ENCODE results near the gene HSD17B4.
"Not testable (repeated sequence)": the region's sequence is repeated elsewhere in the genome, so short reads cannot be mapped to it uniquely, and the experiment has no call there.

The HSD17B4 gene, protein sequence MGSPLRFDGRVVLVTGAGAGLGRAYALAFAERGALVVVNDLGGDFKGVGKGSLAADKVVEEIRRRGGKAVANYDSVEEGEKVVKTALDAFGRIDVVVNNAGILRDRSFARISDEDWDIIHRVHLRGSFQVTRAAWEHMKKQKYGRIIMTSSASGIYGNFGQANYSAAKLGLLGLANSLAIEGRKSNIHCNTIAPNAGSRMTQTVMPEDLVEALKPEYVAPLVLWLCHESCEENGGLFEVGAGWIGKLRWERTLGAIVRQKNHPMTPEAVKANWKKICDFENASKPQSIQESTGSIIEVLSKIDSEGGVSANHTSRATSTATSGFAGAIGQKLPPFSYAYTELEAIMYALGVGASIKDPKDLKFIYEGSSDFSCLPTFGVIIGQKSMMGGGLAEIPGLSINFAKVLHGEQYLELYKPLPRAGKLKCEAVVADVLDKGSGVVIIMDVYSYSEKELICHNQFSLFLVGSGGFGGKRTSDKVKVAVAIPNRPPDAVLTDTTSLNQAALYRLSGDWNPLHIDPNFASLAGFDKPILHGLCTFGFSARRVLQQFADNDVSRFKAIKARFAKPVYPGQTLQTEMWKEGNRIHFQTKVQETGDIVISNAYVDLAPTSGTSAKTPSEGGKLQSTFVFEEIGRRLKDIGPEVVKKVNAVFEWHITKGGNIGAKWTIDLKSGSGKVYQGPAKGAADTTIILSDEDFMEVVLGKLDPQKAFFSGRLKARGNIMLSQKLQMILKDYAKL

DNA sequence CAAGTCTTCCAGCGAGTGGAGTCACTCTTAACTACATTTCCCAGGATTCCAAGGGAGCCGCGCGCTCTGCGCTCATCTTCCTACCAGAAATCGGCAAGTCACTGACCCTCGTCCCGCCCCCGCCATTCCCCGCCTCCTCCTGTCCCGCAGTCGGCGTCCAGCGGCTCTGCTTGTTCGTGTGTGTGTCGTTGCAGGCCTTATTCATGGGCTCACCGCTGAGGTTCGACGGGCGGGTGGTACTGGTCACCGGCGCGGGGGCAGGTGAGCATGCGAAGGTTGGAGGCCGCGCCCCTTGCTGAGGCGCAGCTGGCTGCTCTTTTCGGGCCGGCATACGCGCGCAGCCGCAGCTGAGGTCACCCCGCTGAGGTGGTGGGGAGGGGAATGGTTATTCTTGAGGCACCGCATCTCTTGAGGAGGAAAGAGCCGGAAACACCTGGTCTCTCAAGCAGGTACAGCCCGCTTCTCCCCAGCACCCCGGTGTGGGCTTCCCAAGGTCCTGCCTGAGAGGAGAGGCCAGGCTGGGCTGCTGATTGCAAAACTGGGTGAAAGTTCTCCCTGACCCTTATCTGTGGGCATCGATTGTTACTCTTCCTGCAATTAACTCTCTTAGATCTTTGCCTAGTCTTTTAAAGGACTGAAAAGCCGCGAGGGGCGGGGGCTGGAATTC lies at the start of gene HSD17B4:
Gene HSD17B4 (plus strand): TSS at position 125 of the 667 bp plus-strand sequence. CDS start 79 bp downstream, at position 204.
- DNase-seq, result peak; percentile 81

DNA sequence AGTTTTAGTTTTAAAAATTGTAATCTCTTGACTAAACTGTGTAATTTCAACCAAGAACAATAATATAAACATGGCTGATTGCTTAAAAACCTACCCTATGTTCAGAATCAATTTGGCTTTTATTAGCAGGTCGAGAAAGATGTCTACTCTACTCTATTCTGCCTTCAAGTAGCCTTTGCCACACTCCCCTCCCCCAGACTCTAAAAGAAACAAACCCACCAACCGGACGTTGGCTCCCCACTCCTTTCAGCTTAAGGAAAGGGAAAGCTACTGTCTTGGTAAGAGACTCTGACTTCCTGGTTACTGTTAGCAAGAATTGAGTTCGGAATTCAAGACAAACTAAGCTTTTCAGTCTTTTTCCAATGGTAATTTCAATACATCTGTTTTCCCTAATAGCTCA lies 49.7 kb upstream of the HSD17B4 start:
- no peak for DNase-seq

DNA sequence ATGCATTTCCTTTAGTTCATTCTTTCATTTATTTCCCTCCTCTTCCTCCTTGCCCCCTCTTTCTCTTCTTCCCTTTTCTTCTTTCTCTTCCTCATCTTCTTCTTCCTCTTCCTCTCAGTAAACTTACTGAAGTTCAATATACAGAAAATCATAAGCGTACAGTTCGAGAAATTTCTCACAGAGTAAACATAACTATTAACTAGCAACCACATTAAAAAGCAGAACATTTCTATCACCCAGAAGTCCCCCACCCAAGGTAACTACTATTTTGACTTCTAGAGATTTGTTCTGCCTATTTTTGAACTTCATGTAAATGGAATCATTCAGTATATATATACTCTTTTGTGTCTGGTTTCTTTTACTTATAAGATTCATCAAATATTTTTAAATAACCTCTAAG lies 48.3 kb upstream of the HSD17B4 start:
- no peak for DNase-seq

DNA sequence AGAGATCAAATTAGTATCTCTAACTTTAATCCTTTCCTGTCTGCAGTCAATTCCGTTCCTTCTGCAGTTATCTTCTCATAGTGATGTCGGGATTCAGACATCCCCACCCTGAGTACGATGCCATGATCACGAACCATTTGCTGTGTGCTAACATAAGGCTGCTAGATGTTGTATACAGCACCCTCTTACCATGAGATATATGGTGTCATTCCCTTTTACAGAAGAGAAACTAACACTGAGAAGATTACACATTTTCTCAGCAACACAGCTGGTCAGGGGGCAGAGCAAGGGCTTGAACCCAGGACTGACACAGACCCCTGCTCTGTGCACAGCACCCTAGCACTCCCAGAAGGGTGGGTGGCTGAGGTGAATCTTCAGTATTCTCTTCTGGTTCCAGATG lies 46.9 kb upstream of the HSD17B4 start:
- no peak for DNase-seq

DNA sequence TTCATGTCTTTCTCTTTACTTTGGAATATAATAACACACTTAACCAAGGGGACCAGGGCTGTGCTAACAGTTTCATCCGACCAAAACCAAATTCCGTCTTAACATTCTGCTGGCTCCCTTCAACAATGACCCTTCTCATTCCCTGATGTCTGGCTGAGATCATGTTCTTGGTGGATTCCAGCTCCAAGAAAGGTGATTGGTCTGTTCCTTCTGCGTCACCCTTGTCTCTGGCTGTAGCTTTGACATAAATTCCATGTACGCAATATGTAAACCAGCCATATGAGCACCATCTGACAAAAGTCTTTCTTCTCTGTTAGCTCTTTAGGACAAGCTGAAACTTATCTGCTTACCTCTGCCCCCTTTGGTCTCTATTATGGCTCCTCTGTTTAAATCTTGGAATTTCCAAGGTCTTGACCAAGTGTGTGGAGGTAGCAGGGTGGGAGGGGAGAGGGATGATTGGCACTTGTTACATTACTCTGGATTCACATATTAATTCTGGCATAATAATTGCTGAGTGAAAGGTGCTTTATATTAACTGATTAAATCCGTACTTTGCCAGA lies 45.7 kb upstream of the HSD17B4 start:
- no peak for DNase-seq

DNA sequence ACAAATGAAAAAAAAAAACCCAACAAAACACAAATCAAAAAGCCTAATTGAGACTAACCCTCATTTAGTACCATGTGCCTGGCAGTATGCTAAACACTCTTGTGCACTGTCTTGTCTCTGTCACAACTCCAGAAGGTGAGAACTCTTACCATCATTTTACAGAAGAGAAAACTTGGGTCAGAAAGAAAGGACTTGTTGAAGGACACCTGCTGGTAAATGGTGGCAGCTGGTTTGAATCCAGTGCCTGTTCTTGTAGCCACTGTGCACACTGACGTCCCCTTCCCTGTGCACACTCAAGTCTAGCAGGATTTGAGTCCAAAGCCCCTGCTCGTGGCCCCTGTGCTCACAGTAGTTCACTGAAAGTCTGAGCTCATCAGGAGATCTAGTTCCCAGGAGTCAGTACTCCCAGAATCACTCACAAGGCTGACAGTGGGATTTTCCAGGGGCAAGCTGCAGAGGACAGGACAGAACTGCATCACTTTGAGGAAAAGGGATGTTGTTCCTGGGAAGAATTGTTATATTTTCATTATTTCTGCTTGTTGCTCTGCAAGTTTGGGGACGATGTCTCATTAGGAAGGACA lies 43.0 kb upstream of the HSD17B4 start:
- no peak for DNase-seq

DNA sequence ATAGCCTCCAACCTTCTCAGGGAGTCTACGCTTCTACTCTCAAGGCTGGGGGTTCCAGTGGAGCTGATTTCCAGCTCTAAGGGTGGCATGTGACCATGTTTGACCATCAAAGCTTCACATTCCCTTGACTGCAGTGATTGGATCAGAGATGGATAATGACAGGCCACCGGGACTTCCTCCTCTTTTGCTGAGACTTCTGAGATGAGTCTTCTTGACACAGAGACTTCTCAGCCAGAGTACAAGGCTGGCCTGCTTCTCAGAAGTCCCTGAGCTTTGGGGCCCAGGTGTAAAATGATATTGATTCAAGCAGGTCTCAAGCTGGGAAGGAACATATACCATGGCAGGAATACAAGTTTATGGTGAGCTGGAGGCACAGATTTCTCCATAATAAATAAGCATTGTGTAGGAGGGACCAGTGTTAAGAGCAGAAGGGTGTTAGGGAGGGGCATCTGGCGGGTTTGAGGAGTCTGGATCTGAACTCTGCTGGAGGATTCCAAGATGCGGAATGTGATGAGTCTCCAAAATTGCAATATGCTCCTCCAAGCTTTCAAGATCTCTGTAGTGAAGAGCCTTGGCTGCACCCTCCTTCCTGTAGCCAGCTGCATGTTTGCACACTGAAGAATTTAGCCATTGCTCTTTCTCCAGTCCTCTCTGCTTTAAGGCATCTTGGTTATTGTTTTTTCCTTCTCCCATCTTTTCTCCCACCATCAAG lies 41.7 kb upstream of the HSD17B4 start:
- DNase-seq, result no peak

DNA sequence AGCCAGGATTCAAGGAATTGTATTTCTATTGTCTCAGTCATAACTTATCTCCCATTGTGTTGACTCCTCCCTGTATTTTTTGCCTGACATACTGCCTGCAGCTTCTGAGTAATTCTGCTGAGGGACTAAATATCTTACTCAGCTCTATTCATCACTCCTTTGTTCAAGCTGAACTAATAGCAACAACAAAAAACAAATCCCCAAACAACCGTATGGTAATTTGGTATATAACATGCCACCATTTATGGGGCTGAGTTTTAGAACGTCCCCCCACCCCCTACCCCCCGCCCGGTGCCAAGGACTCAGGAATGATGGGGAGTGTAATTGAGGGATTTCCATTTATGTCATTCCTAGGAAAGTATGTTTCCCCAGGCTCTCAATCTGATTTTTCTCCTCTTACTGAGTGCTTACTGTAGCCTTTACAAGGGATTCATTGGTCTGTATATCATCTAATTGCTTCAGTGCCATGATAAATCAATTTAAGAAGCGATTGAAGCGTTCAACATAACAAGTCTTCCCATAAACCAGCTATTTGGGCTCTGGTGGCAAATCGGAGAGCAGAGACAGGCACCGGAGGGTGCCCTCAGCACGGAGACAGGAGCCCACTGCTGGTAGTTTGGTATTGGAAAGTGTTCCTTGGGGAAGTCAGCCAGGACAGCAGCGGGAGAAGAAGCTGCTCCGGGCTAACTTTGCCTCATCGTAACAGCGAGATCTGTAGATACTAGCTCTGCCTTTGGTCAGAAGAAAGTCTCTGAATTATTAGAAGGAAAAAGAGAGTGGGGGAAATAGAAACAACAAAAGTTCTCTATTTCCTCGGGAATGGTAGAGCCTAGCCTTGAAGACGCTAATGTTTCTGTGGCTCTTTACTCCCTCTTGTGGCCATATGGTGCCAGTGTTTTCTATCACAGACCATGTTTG lies 40.7 kb upstream of the HSD17B4 start:
- peak; percentile 51 for DNase-seq

DNA sequence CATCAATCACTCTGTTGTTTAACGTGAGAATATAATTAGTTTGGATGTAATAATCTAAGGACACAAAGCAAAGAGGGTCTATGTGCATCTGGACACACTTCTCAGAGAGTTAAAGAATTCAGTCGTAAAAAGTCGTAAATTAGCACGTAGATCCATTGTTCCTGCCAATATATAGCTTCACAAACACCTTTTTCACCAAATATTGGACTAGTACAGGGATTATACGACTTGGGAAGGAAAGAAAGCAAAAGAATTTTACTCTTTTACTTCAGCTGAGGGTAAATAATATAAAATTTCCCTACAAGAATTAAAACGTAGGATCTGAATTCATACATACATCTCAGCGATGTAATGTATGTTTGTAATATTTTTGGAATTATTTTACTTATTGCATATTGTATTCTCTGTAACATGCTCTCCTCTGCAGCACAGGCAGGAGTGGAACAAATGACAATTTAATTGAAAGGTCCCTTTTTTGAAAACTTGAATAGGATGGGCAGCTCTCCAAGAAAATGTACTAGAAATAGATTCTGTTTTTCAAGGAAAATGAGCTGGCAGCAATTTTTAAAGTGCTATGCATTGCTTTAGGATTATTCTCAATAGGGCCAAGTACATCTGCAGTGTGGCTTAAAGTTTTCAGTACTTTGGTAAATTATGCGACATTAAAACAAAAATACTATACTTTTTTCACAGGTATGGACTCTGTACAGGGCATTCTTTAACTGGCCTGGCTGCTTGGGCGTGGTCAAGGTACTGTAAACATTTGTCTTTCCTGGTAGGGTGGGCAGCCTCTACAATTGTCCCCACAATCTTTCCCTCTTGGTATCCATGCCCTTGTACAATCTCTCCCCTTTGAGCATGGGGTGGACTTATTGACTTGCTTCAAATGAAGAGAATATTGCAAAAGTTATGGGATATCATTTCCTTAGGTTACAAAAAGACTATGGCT lies 39.7 kb upstream of the HSD17B4 start:
- no peak for DNase-seq

DNA sequence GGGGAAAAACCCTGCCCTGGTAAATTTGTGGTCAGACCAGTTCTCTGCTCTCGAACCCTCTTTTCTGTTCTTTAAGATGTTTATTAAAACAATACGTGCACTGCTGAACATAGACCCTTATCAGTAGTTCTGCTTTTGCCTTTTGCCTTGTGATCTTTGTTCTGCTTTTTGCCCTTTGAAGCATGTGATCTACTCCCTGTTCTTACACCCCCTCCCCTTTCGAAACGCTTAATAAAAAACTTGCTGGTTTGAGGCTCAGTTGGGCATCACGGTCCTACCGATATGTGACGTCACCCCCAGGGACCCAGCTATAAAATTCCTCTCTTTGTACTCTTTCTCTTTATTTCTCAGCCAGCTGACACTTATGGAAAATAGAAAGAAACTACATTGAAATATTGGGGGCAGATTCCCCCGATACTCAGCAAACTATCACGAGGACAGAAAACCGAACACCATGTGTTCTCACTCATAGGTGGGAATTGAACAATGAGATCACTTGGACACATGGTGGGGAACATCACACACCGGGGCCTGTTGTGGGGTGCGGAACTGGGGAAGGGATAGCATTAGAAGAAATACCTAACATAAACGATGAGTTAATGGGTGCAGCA lies 38.1 kb upstream of the HSD17B4 start:
- DNase-seq, result not testable (repeated sequence)

DNA sequence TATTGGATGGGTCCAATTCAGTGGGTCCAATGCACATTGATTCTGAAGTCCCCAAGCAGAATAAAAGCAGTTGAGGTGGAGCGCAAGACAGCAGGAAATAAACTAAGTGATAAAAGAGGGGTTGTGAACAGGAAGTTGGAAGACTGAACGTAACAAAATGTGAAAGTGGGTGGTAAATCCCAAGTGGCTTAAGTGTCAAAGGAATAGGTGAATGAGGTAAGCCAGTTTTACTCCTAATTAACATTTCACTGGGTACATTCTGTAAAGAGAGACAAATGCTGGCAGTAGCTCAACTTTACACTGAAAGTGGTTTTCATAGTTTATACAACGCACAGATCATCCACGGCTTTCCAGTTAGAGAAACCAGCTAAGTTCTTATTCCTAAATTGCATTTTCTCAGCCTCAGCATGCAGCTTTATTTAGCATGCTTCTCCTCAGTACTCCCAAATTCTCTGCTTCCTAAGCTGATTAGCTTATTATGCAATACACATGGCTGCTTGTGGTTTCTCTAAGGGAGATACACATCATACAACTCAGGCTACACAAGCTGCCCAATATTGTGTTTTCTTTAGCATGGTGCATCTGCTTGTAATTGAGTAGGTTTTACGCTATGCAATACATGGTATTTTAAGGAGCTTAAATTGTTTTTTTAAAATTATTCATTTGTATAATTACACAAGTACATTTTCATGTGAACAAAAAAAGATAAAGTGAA lies 34.2 kb upstream of the HSD17B4 start:
- no peak for DNase-seq

DNA sequence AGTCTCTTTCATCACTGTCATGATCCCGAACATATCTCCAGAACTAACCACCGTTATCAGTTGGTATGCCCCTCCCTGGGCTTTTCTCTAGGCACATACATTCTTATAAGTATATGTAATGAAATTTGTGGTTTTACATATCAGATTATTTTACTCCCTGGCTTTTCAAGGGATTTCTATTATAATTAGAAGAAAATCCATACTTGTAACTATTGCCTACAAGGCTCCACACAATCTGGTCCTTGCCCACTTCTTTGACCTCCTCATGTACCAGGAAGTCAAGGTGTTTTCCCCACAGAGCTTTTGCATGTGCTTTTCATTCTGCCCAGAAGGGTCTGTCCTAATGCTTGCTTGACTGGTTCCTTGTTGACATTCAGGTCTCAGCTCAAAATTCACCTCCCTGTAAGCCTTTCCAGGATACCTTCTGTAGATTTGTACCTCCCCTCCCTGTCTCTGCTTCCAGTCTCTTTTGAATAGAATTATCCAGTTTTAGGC lies 33.6 kb upstream of the HSD17B4 start:
- no peak for DNase-seq

DNA sequence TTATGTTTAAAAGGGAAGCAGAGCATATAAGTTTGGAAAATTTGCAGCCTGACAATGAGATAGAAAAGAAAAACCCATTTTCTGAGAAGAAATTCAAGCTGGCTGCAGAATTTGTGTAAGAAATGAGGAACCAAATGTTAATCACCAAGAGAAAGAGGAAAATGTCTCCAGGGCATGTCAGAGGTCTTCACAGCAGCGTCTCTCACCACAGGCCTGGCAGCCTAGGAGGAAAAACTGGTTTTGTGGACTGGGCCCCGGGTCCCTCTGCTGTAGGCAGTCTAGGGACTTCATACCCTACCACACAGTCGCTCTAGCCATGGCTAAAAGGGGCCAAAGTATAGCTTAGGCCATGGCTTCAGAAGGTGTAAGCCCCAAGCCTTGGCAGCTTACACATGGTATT lies 32.1 kb upstream of the HSD17B4 start:
- DNase-seq, result no peak

DNA sequence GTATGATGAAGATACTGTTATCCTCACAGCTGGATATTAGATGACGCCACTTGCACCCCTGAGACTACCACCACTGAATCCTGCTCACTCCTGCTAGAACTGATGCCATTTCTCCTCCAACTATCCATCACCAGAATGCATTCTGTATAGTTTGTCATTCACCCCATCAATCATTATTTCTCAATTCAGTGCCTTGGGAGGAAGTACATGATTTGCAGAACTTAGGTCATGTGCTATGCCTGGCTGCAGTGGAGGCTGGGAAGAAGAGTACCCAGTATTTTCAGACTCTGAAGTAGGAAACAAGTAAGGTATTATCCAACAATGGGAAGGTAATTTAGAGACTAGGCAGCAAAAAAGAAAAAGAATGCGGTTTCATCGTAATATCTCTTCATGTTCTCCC lies 26.2 kb upstream of the HSD17B4 start:
- no peak for DNase-seq

DNA sequence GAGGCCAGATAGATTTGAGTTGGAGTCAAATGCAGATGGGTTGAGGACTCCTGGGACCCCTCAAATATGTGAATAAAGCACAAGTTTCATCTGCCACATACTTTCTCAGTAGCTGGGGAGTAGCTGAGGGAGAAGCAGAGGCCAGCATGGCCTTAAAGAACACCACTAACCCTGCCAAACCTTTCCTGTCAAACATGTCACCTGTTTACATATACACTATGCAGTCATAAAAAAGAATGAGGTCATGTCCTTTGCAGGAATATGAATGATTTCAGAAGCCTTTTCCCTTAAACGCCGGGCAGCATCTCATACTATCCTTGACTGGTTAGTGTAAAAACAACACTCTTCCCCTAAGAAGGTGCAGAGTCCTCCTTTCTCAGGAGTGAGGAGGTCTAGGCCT lies 25.2 kb upstream of the HSD17B4 start:
- no peak for DNase-seq

DNA sequence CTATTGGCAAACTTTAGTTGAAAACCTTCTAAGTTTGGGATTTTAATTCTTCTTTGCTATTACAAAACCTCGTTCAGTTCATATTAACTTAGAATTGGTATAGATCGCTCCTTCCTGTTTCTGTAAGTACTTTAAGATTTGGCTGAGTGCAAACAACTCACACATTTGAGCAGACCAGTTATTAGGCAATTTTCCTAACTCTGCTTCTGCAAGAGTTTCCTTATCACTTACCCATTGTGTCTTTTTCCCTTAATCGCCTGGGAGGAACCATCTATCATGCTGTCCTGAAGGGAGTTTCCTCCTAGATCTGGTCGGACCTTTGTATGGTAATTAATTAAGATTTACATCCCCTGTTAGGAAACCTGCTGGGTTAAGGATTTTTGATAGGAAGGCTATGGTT lies 24.7 kb upstream of the HSD17B4 start:
- not testable (repeated sequence) for DNase-seq

DNA sequence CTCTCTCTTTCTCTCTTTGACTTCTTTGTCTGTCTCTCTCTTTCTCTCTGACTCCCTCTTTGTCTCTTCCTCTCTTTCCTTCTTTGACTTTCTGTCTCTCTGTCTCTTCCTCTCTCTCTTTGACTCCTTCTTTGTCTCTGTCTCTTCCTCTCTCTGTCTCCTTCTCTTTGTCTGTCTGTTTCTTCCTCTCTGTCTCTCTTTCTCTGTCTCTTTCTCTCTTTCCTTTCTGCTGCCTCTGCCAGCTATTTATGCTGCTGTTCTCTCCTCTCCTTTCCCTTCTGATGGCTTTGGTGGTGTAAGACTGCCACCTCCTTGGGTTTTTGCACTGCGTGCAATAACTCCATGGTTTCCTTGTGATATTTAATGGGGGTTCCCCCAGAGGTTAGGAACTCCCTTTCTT lies 24.1 kb upstream of the HSD17B4 start:
- not testable (repeated sequence) for DNase-seq

DNA sequence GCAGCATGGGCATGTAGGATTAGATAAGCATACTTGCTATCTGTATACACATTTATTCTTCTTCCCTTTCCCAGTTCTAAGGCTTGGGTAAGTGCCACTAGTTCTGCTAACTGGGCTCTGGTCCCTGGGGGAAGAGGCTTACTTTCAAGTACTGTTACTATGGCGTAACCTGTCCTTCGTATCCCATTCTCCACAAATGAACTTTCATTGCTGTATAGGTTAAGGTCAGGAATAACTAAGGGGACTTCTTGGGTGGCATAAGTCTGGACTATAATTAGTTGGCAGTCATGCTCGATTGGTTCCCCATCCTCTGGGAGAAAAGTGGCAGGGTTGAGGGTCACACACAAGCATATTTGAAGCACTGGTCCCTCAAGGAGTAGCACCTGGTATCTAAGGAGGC lies 23.7 kb upstream of the HSD17B4 start:
- not testable (repeated sequence) for DNase-seq

Data from NCI-H1436 (cell line).